22Rv1 (cell line): ENCODE data around the gene CDC14A.

ENCODE experiments used
- ZFX ChIP-seq: fragments of 450-650 bp; IDR thresholded peaks from 2 replicates; pipeline ENCODE4 v1.6.1; 2017; ENCODE audit warnings: antibody characterized with exemption, borderline replicate concordance
- TF ChIP-seq, protein P1 (sequence below): fragments of 450-650 bp; IDR thresholded peaks from 2 replicates; pipeline ENCODE4 v1.5.1; 2017; ENCODE audit warnings: mild to moderate bottlenecking

DNA sequence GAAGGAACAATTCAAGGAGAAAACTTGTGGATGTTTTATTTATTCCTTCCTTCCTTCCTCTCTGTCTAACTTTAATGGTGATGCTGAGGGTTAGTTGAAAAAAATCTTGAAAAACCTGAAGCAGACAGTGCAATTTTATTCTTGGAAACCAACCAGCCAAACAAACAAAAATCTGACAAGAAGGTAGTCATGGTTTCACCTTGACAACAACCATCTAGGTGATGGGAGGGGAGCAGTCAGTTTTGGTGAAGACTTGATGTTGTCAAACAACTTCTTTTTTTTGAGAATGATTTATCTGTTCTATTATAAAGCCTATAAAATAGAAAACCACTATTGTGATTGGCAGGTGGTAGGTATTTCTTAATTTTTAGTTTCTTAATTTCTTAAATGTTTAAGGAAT, 93.3 kb downstream of the CDC14A start:
- TF ChIP-seq, protein P1, sequence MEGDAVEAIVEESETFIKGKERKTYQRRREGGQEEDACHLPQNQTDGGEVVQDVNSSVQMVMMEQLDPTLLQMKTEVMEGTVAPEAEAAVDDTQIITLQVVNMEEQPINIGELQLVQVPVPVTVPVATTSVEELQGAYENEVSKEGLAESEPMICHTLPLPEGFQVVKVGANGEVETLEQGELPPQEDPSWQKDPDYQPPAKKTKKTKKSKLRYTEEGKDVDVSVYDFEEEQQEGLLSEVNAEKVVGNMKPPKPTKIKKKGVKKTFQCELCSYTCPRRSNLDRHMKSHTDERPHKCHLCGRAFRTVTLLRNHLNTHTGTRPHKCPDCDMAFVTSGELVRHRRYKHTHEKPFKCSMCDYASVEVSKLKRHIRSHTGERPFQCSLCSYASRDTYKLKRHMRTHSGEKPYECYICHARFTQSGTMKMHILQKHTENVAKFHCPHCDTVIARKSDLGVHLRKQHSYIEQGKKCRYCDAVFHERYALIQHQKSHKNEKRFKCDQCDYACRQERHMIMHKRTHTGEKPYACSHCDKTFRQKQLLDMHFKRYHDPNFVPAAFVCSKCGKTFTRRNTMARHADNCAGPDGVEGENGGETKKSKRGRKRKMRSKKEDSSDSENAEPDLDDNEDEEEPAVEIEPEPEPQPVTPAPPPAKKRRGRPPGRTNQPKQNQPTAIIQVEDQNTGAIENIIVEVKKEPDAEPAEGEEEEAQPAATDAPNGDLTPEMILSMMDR = no peak
- TF ChIP-seq ZFX = no peak
